Fibroblast of skin of right quadriceps (primary cell): Measurements from ENCODE around the gene LRIG1.
"Not testable (repeated sequence)": the region's sequence is repeated elsewhere in the genome, so short reads cannot be mapped to it uniquely, and the experiment has no call there.

ENCODE experiments used
- DNase-seq: peaks from one replicate; pipeline ENCODE4 v3.0.0-alpha.2; 2013

The LRIG1 gene

DNA sequence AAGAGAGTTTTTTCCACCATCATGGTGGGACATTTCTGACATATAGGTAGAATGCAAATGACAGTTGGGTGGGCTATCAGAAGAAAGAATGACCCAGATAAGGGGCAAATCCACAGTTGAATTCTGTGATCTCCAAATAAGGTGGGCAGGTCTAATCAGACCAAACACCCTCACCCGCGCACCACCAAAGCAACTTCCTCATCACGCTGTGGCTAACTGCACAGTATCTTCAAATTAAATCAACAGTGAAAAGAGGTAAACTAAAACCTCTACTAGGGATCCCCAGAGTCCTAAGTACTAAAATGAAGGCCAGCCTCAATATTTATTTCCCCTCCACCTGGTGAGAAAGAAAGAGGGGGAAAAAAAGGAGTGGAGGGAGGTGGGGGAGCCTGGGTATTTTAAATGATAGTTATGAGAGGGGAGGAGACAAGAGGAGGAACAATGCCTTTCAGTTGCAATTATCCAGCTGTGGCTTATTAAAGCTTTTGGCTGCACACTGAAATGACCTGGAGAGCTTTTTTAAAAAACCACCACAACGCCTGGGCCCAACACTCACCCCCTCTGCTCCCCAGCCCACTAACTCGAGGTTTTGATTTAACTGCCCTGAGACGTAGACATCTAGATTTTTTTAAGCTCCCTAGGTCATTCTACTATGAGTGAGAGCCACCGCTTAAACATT is 61.0 kb downstream of the LRIG1 start:
- DNase-seq, result no peak

DNA sequence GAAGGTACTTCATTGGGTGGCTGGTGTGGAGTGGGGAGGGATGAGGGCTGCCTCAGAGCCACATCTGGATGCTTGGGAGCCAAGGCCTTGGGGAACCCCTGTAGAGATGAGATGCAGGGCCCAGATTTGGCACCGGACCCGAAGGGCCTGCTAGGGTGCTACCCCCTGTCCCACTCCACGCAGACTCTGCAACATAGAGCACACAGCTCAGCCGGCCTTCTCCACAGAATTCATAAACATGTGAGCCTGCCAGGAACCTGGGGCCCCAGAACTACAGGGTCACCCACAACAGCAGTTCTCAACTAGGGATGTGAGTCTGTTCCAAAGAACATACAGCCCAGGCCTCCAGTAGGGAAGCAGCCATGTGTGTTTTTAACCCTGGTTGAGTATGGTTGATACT is 62.8 kb downstream of the LRIG1 start:
- no peak for DNase-seq

DNA sequence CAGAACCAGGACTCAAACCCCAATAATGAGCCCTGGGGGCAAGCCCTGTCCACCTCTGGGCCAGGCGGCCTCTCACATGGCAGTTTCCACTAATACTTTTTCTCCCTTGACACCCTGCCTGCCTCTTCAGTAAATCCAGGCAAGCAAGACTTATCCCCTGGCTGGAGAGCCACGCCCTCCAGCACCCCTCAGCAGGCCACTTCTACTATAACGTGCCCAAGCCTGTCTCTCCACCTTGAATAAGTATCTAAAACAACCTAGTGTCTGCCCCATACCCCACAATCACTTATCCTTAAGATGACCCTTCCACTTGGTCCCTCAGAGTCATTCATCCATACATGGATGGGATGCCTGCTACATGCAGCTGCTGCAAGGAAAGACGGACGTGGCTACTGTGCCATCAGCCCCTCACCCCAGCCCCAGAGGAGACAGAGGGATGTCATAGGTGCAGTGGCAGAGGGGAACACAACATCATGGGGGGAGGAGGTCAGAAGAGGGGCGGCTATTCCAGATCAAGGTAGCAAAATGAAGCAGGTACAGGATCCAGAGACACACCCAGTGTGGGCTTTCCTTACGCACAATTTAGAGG is 63.4 kb downstream of the LRIG1 start:
- no peak for DNase-seq

DNA sequence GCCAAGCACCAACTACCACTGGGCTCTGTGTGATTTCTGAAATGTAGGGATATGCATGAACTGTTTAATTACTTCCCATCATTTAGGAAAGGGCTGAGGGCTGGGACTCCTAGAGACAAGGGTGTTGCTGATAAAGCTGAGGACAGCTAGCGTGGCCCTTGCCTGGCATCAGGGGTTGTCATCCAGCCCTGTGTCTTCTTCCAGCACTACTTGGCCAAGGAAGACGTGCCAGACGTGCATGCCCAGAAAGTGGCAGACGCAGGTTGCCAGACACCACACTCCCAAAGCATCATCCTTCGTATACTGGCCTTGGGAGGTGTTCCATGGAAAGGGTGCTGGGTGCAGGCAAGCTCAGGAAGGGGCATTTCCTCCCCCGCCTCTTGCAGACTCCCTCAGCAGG is 64.8 kb downstream of the LRIG1 start:
- DNase-seq, result no peak

DNA sequence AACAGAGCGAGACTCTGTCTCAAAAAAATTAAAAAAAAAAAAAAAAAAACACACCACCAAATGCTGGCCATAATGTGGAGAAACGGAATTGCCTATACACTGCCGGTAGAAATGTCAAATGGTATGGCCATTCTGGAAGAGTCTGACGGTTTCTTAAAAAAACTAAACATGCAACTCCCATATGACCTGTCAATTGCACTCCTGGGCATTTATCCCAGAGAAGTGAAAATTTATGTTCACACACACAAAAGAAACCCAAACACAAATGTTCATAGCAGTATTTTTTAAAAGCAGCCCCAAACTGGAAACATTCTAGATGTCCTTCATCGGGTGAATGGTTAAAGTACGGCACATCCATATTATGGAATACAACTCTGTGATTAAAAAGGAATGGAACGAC is 66.1 kb downstream of the LRIG1 start:
- DNase-seq, result no peak

DNA sequence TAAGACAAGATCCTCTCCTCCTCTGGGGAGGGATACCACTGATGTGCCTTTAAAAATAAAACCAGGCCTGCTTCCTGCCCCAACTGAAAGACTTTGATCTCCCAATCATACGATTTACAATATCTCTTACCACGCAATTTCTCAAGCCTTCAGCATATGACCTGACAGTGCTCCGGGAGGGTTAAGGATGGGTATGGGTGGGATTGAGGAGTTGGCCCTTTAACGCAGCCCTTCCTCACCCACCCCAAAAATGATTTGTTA is 67.4 kb downstream of the LRIG1 start:
- no peak for DNase-seq

DNA sequence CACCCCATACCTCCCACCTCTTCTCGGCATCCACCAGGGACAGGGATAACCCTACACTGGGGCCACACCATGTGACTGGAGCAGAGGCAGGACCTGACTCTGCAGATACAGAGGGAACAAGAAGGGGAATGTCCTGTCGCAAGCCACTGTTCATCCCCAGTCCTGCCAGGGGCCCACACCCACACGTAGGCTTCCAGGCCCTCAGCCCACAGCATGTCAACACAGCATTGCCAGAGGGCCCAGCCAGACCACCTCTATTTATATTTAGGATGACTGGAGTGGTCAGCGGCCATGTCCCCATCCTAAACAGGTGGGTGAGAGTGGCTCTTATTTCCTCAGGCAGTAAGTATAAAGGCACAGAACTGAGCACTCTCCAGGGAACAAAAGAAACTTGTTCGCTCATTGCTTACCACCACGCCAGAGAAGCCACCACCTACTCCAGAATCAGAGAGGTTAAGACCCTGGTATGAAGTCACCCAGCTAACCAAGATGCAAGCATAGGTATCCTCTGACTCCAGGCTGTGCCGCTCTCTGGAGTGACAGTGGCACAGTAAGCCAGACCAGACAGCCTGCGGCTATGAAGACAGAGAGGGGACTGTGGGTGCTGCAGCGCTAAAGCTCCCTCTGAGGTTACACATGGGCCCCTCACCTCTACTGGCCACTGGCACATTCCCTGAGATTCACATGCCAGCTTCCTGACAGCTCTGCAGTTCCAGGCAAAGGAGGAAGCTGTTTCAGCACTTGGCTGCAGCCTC is 67.9 kb downstream of the LRIG1 start:
- no peak for DNase-seq

DNA sequence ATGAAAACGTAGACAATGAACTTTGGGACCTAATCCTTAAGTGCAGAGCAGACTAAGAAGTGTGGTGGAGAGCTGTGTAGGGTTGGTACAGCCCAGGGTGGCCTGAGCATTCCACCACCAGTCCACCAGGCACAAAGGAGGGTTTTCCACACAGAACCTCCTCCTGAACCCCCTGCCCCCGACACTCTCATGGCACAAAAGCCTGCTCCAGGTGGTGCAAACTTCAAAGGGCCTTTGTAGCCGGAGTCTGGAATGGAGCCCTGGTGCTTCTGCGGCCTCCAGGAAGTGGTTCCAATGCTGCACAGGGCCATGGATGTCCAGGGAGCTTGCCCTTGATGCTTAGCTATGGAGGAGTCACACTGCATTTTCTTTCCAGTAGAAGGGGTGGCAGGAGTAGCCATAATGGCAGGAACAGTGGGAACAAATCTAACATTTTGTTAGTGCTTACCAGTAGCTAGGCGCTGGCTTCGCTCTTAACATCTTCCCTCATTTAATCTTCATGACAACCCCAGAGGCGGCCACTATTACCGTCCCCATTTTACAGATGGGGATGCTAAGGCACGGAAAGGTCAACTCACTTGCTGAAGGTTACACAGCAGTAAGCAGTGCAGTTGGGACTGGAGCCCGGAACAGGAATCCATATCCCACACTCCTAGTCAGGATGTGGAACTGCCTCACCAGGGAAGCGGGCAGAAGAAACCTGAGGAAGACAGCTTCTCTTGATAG is 68.6 kb downstream of the LRIG1 start:
- no peak for DNase-seq

DNA sequence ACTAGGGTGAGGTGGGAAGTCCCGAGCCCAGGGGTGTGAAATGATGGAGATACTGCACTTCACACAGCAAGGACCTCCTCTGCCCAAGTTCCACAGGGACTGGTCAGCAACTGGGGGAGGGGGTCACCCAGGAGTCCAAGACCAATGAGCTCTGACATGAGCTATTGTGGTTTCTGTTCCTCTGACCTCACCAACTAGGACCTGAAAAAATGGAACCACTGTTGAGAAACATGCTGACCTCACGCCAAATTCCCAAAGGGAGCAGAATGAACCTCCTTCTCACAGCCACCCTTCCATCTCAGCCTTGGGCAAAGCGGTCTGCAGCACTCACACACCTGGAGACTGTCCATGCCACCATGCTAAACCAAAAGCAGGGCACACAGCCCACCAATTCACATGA is 69.3 kb downstream of the LRIG1 start:
- DNase-seq, result peak; percentile 48

DNA sequence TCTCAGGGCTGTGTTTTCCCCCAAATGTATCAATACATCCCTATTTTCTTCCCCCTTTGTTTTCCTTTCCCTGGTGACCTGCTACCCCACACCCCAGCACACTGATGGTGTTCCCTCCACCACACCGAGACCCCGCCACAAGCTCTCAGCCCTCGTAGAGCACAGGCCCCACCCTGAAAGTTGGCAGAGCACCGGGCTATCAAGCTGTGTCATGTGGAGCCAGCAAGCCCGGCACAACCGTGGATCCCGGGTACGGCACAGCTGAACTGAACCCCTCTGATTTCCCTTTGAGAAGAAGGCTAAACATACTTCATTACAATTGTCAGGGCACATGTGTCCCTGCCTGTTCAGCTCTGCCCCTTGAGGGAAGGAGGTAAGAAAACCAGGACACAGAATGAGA is 69.9 kb downstream of the LRIG1 start:
- DNase-seq, result no peak

DNA sequence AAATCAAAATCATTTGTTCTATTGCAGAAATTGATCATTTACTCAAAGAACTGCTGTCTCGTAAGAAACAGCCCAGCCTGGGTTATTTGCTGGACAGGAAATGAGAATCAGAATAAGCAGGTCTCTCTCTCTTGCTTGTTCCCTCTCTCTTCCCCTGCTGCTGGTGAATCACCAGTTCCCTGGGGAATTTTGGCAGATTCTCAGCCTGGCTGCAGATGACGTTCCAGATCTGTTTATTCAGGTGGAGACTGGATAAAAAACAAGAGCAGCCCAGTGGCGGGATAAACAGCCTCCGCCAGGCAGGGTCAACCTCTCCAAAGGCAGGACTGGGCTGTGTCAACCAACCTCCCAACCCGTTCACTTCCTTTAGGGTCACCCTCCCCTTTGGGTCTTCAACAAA is 72.1 kb downstream of the LRIG1 start:
- DNase-seq, result peak; percentile 99

DNA sequence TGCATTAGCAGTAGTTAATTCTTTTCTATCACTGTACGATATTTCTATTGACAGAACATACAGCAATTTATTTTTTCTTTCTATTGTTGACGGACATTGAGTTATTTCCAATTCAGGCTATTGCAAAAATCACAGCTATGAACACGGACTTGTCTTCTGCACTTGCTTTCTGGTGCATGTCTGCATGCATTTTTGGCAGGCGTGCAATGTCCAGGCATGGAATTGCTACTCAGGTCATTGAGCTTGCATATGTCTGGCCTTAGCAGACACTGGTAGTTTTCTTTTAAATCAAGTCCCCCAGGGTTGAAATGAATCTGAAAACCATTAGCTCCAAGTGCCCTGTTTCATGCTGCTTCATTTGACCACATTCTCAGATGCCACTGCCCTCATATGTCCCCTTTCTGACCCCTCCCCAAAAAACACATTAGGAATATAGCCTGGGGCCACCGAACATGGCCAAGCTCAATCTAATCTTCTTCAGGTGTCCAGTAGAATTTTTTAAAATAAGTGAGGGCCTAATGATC is 72.8 kb downstream of the LRIG1 start:
- DNase-seq, result no peak

DNA sequence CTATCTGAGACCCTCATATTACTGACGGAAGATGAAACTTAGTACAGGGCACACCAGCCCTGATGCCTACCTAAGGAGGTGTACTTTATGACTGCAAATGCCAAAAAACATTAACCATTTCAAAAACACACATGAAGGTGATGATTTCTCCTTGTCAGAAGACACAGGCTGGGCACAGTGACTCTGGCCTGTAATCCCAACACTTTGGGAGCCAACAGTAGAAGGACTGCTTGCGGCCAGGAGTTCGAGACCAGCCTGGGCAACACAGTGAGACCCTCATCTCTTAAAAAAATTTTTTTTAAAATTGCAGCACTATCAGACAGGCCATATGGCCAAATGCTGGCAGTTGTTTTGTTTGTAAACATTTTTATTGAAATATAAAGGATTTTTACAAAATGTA is 73.5 kb downstream of the LRIG1 start:
- DNase-seq, result no peak

DNA sequence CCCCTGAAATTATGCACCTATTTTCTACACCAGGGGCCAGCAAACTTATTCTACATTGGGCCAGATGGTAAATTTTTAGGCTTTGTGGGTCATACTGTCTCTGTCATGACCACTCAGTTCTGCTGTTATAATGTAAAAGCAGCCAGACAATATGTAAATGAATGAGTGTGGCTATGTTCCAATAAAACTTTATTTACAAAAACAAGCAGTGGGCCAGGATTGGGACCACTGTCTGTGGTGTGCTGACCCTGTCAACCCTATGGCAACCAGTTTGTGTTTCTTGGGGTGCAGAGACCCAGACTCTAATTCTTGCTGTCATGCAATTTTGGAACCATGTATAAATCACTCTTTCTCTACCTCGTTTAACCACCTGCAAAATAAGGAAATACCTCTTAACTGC is 74.7 kb downstream of the LRIG1 start:
- DNase-seq, result no peak

DNA sequence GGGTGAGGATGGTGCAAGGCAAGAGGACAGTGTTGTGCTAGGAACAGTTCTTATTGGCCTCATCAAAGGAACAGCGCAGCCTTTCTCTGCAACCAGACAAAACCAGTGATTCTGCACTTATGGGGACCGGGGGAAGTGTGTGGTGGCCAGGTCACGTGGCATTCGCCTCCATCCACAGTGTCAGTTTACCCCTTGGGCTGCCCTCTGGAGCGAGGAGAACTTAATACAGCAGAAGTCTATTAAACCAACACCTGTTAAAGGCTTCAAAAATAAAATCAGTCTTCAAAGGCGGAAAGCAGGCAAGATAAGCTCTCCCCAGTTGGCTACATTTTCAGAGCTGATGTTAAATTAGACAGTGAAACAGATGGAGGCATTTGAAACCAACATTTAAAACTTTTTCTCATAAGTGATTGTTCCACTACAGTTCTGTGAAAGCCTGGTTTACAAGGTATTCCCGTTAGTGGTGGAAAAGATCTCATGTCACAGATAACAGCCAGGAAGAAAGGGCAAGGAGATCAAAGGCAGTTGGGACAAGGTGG is 75.2 kb downstream of the LRIG1 start:
- no peak for DNase-seq

DNA sequence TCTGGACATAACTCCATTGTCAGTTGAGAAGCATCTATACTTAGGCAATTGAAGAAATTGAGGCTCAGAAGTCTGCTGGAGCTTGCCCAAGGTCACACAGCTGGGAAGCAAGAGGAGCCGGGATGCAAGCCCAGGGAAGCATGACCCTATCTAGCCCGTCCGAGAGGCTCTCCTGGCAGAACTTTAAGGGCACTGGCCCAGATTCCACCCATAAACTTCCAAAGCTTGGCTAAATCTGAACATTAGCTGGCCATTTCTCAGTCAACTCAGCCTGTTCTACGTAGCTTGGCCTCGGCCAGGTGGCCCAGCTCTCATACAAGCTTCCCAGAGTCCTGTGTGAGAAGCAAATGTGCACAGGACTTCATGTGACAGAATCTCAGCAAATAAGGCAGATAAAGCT is 75.8 kb downstream of the LRIG1 start:
- no peak for DNase-seq

DNA sequence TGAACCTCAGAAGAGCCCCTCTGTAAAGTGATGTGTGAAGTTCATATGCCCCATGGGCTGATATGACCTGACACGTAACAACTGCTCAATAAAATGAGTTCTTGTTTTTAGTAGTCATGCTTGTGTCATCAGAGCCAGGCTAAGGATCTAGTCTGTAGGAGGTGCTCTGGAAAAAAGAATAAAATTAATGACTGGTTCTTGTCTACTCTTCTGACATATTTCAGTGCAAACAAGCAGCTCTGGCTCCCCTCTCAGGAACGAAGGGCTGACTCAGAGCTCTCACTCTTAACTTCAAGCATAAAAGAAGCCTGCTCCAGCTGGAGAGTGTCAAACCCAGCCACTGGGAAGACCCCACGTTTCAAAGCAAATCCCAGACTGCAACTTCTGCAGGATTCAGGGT is 77.0 kb downstream of the LRIG1 start:
- DNase-seq, result peak; percentile 84

DNA sequence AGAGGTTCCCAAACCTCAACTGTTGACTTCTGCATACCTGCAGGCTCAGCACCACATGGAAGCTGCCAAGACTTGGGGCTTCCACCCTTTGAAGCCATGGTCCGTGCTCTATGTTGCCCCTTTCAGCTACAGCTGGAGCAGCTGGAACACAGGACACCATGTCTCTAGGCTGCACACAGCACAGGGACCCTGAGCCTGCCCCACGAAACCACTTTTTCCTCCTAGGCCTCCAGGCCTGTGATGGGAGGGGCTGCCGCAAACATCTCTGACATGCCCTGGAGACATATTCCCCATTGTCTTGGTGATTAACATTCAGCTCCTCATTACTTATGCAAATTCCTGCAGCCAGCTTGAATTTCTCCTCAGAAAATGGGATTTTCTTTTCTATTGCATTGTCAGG is 78.9 kb downstream of the LRIG1 start:
- DNase-seq, result not testable (repeated sequence)

DNA sequence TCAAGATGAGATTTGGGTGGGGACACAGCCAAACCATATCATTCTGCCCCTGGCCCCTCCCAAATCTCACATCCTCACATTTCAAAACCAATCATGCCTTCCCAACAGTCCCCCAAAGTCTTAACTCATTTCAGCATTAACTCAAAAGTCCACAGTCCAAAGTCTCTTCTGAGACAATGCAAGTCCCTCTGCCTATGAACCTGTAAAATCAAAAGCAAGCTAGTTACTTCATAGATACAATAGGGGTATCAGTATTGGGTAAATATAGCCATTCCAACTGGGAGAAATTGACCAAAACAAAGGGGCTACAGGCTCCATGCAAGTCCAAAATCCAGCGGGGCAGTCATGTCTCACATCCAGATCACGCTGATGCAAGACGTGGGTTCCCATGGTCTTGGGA is 79.7 kb downstream of the LRIG1 start:
- DNase-seq, result not testable (repeated sequence)

DNA sequence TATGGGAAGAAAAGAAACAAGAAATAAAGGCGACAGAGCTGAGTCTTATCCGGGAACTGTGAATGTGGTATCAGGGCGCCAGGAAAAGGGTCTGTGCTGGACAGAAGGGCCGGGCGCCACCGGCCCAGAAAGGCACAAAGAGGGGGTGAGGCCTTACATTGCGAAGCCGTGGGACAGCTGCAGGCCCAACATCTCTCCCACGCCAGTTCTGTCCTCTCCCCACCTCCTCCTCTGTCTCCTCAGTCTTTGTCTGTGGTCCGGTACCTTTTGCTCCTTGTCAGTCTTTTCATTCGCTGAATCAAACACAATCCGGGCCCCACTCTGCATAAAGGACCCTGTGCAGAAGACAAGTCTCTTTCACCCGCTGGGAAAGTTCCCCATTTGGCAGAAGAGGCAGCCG is 81.8 kb downstream of the LRIG1 start:
- DNase-seq, result no peak

DNA sequence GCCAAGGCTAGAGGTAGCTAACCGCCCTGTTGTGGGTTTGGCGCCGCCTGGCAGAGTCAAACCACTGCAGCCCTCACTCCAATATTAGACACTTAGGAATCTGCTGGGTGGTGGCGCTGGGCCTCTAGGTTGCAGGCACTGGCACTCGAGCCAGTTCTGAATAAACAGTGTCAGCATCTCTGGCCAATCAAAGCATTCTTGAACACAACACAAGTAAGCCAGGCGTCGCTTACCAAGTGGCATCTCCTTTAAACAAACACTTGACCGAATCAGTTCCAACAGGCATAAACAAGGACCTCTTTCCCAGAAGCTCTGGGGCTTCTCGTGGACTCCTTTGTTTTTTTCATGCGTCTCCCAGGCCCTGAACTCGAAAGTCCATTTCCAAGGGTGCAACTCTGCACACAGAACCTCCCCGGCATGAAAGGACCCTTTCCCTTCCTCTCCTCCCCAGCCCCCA is 82.3 kb downstream of the LRIG1 start:
- DNase-seq, result no peak

DNA sequence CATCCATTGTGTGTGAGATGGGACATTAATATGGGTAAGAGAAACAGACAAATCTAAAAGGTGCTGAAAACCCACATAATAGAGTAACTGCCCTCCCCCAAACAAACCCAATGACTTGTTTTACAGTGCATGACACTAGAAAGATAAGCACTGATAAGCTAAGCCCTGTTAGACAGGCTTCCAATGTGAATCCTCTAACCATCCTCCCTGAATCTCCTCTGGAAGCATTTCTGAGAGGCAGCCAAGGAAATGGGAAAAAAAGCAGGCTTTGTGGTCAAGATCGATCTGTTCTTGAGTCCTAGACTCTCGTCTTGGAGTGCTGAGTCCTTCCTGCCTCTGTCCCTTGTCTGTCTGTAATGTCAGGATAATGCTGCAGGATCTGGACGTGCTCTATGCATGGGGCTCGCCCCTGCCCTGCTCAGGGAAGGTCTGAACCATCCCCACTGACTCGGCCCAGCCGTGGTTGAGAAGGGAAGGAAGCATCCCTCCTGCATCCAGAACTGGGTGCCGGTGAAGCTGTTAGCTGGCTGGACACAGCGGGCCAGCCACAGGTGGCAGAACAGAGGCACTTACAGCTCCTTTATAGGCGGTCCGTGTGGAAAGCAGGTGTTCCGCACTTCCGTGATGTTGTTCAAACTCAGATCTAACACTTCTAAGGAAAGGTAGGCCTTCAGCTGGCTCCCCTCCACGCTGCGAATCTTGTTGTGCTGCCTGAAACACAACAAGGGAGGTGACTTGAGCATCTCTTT is 84.1 kb downstream of the LRIG1 start:
- no peak for DNase-seq
